HEK293 (cell line): ENCODE results near the gene ZBTB44.

Source experiments
- CTCF ChIA-PET: fragments of 350-600 bp; formaldehyde crosslinking; extraction: SDS; loops from one replicate; lab custom pipeline; 2021; ENCODE audit warnings: antibody characterized with exemption; lab: Yijun Ruan, JAX
- POLR2A ChIA-PET: fragments of 300-600 bp; formaldehyde crosslinking; extraction: SDS; loops from one replicate; lab custom pipeline; 2020; ENCODE audit warnings: antibody characterized with exemption, inconsistent platforms; lab: Yijun Ruan, JAX
- H3K27ac ChIP-seq: fragments of 200-500 bp; sonication (Bioruptor generic); 2 replicates; pipeline ENCODE4 v1.5.1; 2014; ENCODE audit warnings: low read depth, low read length, control low read depth, inconsistent platforms; ENCODE audit errors: extremely low read depth
- H3K36me3 ChIP-seq, 2 experiments: fragments of 200-500 bp in 1 of 2; sonication (Bioruptor generic) in 1 of 2; 1 replicate in 1 of 2; 2 replicates in 1 of 2; pipeline ENCODE4 v1.5.1; 2014 to 2017; ENCODE audit warnings: inconsistent platforms in 2 of 2, low read length in 2 of 2; ENCODE audit not compliant: control insufficient read depth in 2 of 2, insufficient read depth in 1 of 2
- H3K4me1 ChIP-seq: fragments of 200-500 bp; sonication (Bioruptor generic); 2 replicates; pipeline ENCODE4 v1.5.1; 2014; ENCODE audit warnings: mild to moderate bottlenecking, low read length, inconsistent platforms; ENCODE audit not compliant: control insufficient read depth, insufficient read depth
- H3K4me3 ChIP-seq: 2 replicates; pipeline ENCODE4 v1.5.1; 2011; ENCODE audit warnings: low read depth, mild to moderate bottlenecking, control low read depth, low read length, moderate library complexity
- H3K9me3 ChIP-seq: fragments of 200-500 bp; sonication (Bioruptor generic); 2 replicates; pipeline ENCODE4 v1.5.1; 2014; ENCODE audit warnings: low read depth, low read length, inconsistent platforms; ENCODE audit not compliant: control insufficient read depth, insufficient read depth
- HIC1 ChIP-seq: fragments of 450-650 bp; formaldehyde crosslinking; IDR thresholded peaks from 2 replicates; pipeline ENCODE4 v1.5.1; 2016; ENCODE audit warnings: missing biosample characterization, missing genetic modification characterization
- INSM2 ChIP-seq: fragments of 450-650 bp; formaldehyde crosslinking; IDR thresholded peaks from 2 replicates; pipeline ENCODE4 v1.5.1; 2016; ENCODE audit warnings: missing biosample characterization, missing genetic modification characterization
- OVOL3 ChIP-seq: fragments of 450-650 bp; formaldehyde crosslinking; IDR thresholded peaks from 2 replicates; pipeline ENCODE4 v1.5.1; 2016; ENCODE audit warnings: missing biosample characterization, missing genetic modification characterization
- PRDM4 ChIP-seq: fragments of 450-650 bp; formaldehyde crosslinking; IDR thresholded peaks from 2 replicates; pipeline ENCODE4 v1.5.1; 2017; ENCODE audit warnings: missing biosample characterization, missing genetic modification characterization
- SCRT2 ChIP-seq: fragments of 450-650 bp; formaldehyde crosslinking; IDR thresholded peaks from 2 replicates; pipeline ENCODE4 v1.5.1; 2016; ENCODE audit warnings: missing biosample characterization, missing genetic modification characterization
- SP3 ChIP-seq: fragments of 450-650 bp; formaldehyde crosslinking; IDR thresholded peaks from 2 replicates; pipeline ENCODE4 v1.5.1; 2016; ENCODE audit warnings: missing biosample characterization, missing genetic modification characterization
- ZNF132 ChIP-seq: fragments of 450-650 bp; formaldehyde crosslinking; IDR thresholded peaks from 2 replicates; pipeline ENCODE4 v1.5.1; 2017; ENCODE audit warnings: missing biosample characterization, missing genetic modification characterization, borderline replicate concordance
- ZNF2 ChIP-seq: fragments of 450-650 bp; formaldehyde crosslinking; IDR thresholded peaks from 2 replicates; pipeline ENCODE4 v1.5.1; 2016; ENCODE audit warnings: missing biosample characterization, missing genetic modification characterization
- ZNF248 ChIP-seq: fragments of 450-650 bp; formaldehyde crosslinking; IDR thresholded peaks from 2 replicates; pipeline ENCODE4 v1.5.1; 2017; ENCODE audit warnings: missing biosample characterization, missing genetic modification characterization
- ZNF274 ChIP-seq, 2 experiments: fragments of 200-500 bp in 1 of 2; fragments of 450-650 bp in 1 of 2; sonication (Bioruptor generic) in 1 of 2; formaldehyde crosslinking in 1 of 2; IDR thresholded peaks; 2 replicates each; pipeline versions ENCODE4 v1.5.1 to v1.6.1; 2014 to 2016; ENCODE audit warnings: borderline replicate concordance in 1 of 2, inconsistent platforms in 1 of 2, low read length in 1 of 2, missing biosample characterization in 1 of 2, missing genetic modification characterization in 1 of 2
- ZNF302 ChIP-seq: fragments of 450-650 bp; formaldehyde crosslinking; IDR thresholded peaks from 2 replicates; pipeline ENCODE4 v1.5.1; 2016; ENCODE audit warnings: missing biosample characterization, missing genetic modification characterization, low read depth
- ZNF449 ChIP-seq: fragments of 450-650 bp; formaldehyde crosslinking; IDR thresholded peaks from 2 replicates; pipeline ENCODE4 v1.5.1; 2017; ENCODE audit warnings: missing biosample characterization, mild to moderate bottlenecking, missing genetic modification characterization, moderate library complexity
- ZNF510 ChIP-seq: fragments of 450-650 bp; formaldehyde crosslinking; IDR thresholded peaks from 2 replicates; pipeline ENCODE4 v1.5.1; 2018; ENCODE audit warnings: mild to moderate bottlenecking, missing genetic modification characterization, missing biosample characterization; ENCODE audit not compliant: insufficient replicate concordance
- ZNF560 ChIP-seq: fragments of 450-650 bp; formaldehyde crosslinking; IDR thresholded peaks from 2 replicates; pipeline ENCODE4 v1.5.1; 2017; ENCODE audit warnings: missing biosample characterization, missing genetic modification characterization, borderline replicate concordance
- ZNF596 ChIP-seq: fragments of 450-650 bp; IDR thresholded peaks from 2 replicates; pipeline ENCODE4 v1.5.0; 2018; ENCODE audit warnings: missing biosample characterization, mild to moderate bottlenecking, missing genetic modification characterization, moderate library complexity
- ZNF664 ChIP-seq: fragments of 450-650 bp; formaldehyde crosslinking; IDR thresholded peaks from 2 replicates; pipeline ENCODE4 v1.5.1; 2016; ENCODE audit warnings: missing biosample characterization, missing genetic modification characterization
- ZNF76 ChIP-seq: fragments of 450-650 bp; formaldehyde crosslinking; IDR thresholded peaks from 2 replicates; pipeline ENCODE4; 2016; ENCODE audit warnings: low read depth, missing biosample characterization, missing genetic modification characterization, borderline replicate concordance
- ZSCAN18 ChIP-seq: fragments of 450-650 bp; formaldehyde crosslinking; IDR thresholded peaks from 2 replicates; pipeline ENCODE4 v1.5.1; 2016; ENCODE audit warnings: missing biosample characterization, missing genetic modification characterization
- TF ChIP-seq, protein P1 (sequence below): fragments of 450-650 bp; IDR thresholded peaks from 2 replicates; pipeline ENCODE4 v1.5.1; 2018; ENCODE audit warnings: missing biosample characterization, missing genetic modification characterization

The ZBTB44 gene

DNA sequence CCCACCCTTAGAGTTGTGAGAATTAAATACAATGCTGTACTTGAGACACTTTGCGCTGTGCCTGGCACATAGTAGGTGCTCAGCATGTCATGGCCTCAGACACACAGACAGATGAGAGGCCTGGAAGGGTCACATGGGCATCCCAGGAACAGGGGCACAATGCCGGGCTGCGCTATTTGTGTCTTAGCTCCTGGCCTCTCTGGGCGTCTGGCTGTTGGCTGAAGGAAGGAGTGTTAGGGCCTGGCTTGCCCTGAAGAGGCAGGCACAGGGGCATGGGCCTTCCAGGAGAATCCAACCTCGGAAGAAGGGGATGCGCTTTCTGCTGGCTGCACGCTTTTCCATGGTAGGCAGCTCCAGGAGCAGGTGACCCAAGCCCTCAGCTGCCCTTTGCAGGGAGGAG, 113.7 kb downstream of the ZBTB44 start:
- POLR2A ChIA-PET, result no interaction called here
- no peak overlapping the region for H3K27ac ChIP-seq
- no peaks in the 10 kb centered on the region for H3K36me3 ChIP-seq
- no peaks in the 10 kb centered on the region for H3K9me3 ChIP-seq
- no peaks in the 10 kb centered on the region for H3K4me1 ChIP-seq
- CTCF ChIA-PET, result interaction anchor here (0.6 to 1.7 kb wide), 4 partner anchors 12 to 661 kb away, joined by 3 to 6 read pairs (median 3); no protein-coding TSS in a partner anchor
- TF ChIP-seq ZNF76 (no peak), SP3 (tag by site-specific recombination) (no peak)
- TF ChIP-seq, all 188 proteins: peak for 0
- H3K4me3 ChIP-seq, result no peak overlapping the region

DNA sequence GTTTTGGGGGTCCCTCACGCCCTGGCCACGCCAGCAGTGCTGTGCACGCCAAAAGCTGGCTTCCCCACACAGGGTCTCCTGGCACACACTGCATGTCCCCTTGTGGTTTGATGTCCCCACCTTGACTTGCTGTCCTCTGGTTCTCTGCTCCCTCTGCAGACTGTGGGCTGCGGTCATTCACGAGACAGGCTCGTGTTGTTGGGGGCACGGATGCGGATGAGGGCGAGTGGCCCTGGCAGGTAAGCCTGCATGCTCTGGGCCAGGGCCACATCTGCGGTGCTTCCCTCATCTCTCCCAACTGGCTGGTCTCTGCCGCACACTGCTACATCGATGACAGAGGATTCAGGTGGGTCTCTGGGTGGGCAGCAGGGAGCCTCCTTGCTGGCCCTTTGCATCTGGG, 114.9 kb downstream of the ZBTB44 start:
- H3K9me3 ChIP-seq, result no peaks in the 10 kb centered on the region
- no peaks in the 10 kb centered on the region for H3K36me3 ChIP-seq
- H3K4me1 ChIP-seq, result no peaks in the 10 kb centered on the region
- H3K27ac ChIP-seq, result no peak overlapping the region
- no peak overlapping the region for H3K4me3 ChIP-seq
- no peak for TF ChIP-seq ZNF274 (IDR thresholded peaks at IDR 0.05; ENCODE audit: low read length)
- TF ChIP-seq ZNF274 (tag by site-specific recombination; IDR thresholded peaks at IDR 0.05; ENCODE audit: borderline replicate concordance), result no peak
- TF ChIP-seq, protein P1, sequence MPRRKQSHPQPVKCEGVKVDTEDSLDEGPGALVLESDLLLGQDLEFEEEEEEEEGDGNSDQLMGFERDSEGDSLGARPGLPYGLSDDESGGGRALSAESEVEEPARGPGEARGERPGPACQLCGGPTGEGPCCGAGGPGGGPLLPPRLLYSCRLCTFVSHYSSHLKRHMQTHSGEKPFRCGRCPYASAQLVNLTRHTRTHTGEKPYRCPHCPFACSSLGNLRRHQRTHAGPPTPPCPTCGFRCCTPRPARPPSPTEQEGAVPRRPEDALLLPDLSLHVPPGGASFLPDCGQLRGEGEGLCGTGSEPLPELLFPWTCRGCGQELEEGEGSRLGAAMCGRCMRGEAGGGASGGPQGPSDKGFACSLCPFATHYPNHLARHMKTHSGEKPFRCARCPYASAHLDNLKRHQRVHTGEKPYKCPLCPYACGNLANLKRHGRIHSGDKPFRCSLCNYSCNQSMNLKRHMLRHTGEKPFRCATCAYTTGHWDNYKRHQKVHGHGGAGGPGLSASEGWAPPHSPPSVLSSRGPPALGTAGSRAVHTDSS, result no peak
- no peak for TF ChIP-seq HIC1 (tag by site-specific recombination)
- no peak for TF ChIP-seq ZNF248 (tag by site-specific recombination)
- no peak for TF ChIP-seq ZNF560 (tag by site-specific recombination)
- no peak for TF ChIP-seq ZNF2 (tag by site-specific recombination)
- TF ChIP-seq OVOL3 (tag by site-specific recombination), result no peak
- TF ChIP-seq ZNF449 (tag by site-specific recombination), result no peak
- TF ChIP-seq, all 188 proteins: peak for 0
- POLR2A ChIA-PET, result no interaction called here
- CTCF ChIA-PET, result no interaction called here

DNA sequence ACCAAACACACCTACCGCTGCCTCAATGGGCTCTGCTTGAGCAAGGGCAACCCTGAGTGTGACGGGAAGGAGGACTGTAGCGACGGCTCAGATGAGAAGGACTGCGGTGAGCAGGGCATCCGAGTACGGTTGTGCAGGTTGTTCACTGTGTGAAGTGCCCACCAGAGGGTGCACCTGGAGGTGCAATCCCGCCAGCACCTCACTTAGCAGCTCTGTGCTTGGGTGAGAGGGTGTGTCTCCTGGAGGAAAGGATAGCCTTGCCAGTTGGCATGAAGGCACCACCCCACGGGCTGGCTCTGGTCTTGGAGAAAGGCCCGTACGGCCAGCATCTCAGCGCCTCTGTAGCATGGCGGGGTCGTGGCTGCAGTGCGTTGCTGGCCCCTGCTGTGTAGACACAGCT, 115.8 kb downstream of the ZBTB44 start:
- Histone ChIP-seq H3K27ac (no peak overlapping the region), H3K4me3 (no peak overlapping the region), H3K9me3 (no peaks in the 10 kb centered on the region), H3K4me1 (no peaks in the 10 kb centered on the region), H3K36me3 (no peaks in the 10 kb centered on the region)
- ChIA-PET POLR2A (no interaction called here), CTCF (interaction anchor here (0.6 to 0.7 kb wide), 2 partner anchors 13 to 1410 kb away, joined by 3 read pairs; no protein-coding TSS in a partner anchor)
- TF ChIP-seq ZNF664 (no peak), INSM2 (tag by site-specific recombination) (no peak), ZNF302 (tag by site-specific recombination) (no peak), ZSCAN18 (tag by site-specific recombination) (no peak), ZNF510 (tag by site-specific recombination) (no peak), ZNF132 (no peak), ZNF596 (tag by site-specific recombination) (no peak), SCRT2 (tag by site-specific recombination) (no peak), PRDM4 (tag by site-specific recombination) (no peak)
